B cell (primary cell): ENCODE data around the gene TMC6. TPM values are rescaled to one million over a fixed set of nuclear protein-coding genes. Genes with fewer than 3 reads are reported as not detected.

Experiments
- ATAC-seq: fragments of 200-7000 bp; cut with Tn5 transposase; one replicate; pipeline ENCODE4 v1.10.0; 2021; ENCODE audit warnings: low read depth, mild to moderate bottlenecking, moderate number of reproducible peaks, moderate library complexity
- CTCF ChIA-PET: fragments of 350-600 bp; sonication (Branson Sonifier 250); formaldehyde crosslinking; loops from one replicate; lab custom pipeline; 2021; ENCODE audit warnings: antibody characterized with exemption, inconsistent platforms; lab: Charles Lee
- POLR2A ChIA-PET: fragments of 350-600 bp; sonication (Branson Sonifier 250); formaldehyde crosslinking; loops from one replicate; lab custom pipeline; 2021; ENCODE audit warnings: antibody characterized with exemption; lab: Charles Lee
- DNase-seq: peaks from one replicate; pipeline ENCODE4 v3.0.0; 2013
- H2AFZ ChIP-seq: 2 replicates; pipeline ENCODE4 v1.6.1; 2012; ENCODE audit warnings: mild to moderate bottlenecking, low read depth, low read length; ENCODE audit not compliant: insufficient read depth, poor library complexity, severe bottlenecking
- H3K27ac ChIP-seq, 2 donors: 1 replicate in 1 of 2; 2 replicates in 1 of 2; pipeline ENCODE4 v1.5.1; 2012 to 2013; ENCODE audit warnings: low read length in 2 of 2, mild to moderate bottlenecking in 2 of 2, moderate library complexity in 1 of 2
- H3K27me3 ChIP-seq, 4 experiments: fragments of 200-600 bp in 1 of 4; sonication (generic) in 1 of 4; replicated peaks in 1 of 4; 1 replicate in 2 of 4; 2 replicates in 2 of 4; pipeline versions ENCODE4 v1.6.1 to v1.7.0; 2013 to 2016; ENCODE audit warnings: low read length in 3 of 4, mild to moderate bottlenecking in 2 of 4, mixed read lengths in 1 of 4, moderate library complexity in 1 of 4; ENCODE audit not compliant: insufficient read depth in 4 of 4, control insufficient read depth in 3 of 4; ENCODE audit errors: control extremely low read depth in 1 of 4
- H3K36me3 ChIP-seq, 2 experiments: replicated peaks in 1 of 2; 1 replicate in 1 of 2; 2 replicates in 1 of 2; pipeline versions ENCODE4 v1.6.1 to v1.7.1; 2013; ENCODE audit warnings: low read length in 1 of 2; ENCODE audit not compliant: insufficient read depth in 2 of 2, control insufficient read depth in 1 of 2; ENCODE audit errors: control extremely low read depth in 1 of 2, extremely low read depth in 1 of 2
- H3K4me1 ChIP-seq, 2 donors: fragments of 200-600 bp in 1 of 2; sonication (generic) in 1 of 2; 1 replicate in 1 of 2; 2 replicates in 1 of 2; pipeline versions ENCODE4 v1.5.1 to v1.6.1; 2013 to 2017; ENCODE audit warnings: low read length in 2 of 2; ENCODE audit not compliant: control insufficient read depth in 2 of 2, insufficient read depth in 2 of 2
- H3K4me2 ChIP-seq: replicated peaks from 2 replicates; pipeline ENCODE3; 2012; ENCODE audit warnings: mild to moderate bottlenecking, low read depth, low read length; ENCODE audit not compliant: poor library complexity, severe bottlenecking
- H3K4me3 ChIP-seq, 5 experiments: fragments of 200-600 bp in 1 of 5; sonication (generic) in 1 of 5; 1 replicate in 3 of 5; 2 replicates in 2 of 5; pipeline versions ENCODE4 v1.5.1 to v1.7.0; 2011 to 2016; ENCODE audit warnings: low read length in 4 of 5, mild to moderate bottlenecking in 4 of 5, low read depth in 2 of 5, control low read depth in 1 of 5, moderate library complexity in 1 of 5; ENCODE audit not compliant: insufficient read depth in 1 of 5; ENCODE audit errors: control extremely low read depth in 1 of 5, extremely low read depth in 1 of 5
- H3K79me2 ChIP-seq: fragments of 200-600 bp; sonication (generic); one replicate; pipeline ENCODE4 v1.6.0; 2016; ENCODE audit warnings: low read length; ENCODE audit not compliant: control insufficient read depth, insufficient read depth
- H3K9ac ChIP-seq: fragments of 200-600 bp; sonication (generic); 2 replicates; pipeline ENCODE4 v1.6.1; 2017; ENCODE audit warnings: mild to moderate bottlenecking, low read length, moderate library complexity
- H3K9me3 ChIP-seq, 3 donors: one replicate each; pipeline versions ENCODE4 v1.6.1 to v1.7.1; 2013; ENCODE audit warnings: low read length in 2 of 3; ENCODE audit not compliant: control insufficient read depth in 2 of 3, insufficient read depth in 1 of 3; ENCODE audit errors: control extremely low read depth in 1 of 3
- H4K20me1 ChIP-seq: 2 replicates; pipeline ENCODE4 v1.6.0; 2012; ENCODE audit warnings: mild to moderate bottlenecking, low read length; ENCODE audit not compliant: insufficient read depth, control insufficient read depth, poor library complexity, severe bottlenecking
- H3K27ac Mint-ChIP-seq: one replicate; pipeline ENCODE4 v1.8.0; 2021; ENCODE audit warnings: mixed read lengths
- H3K27me3 Mint-ChIP-seq: one replicate; pipeline ENCODE4 v1.8.0; 2021; ENCODE audit warnings: mixed read lengths
- H3K4me1 Mint-ChIP-seq: one replicate; pipeline ENCODE4 v1.8.0; 2021; ENCODE audit warnings: mixed read lengths
- H3K4me3 Mint-ChIP-seq: one replicate; pipeline ENCODE4 v1.8.0; 2021; ENCODE audit warnings: mixed read lengths
- H3K9me3 Mint-ChIP-seq: one replicate; pipeline ENCODE4 v1.8.0; 2022; ENCODE audit warnings: mixed read lengths; ENCODE audit not compliant: insufficient read depth
- EZH2 ChIP-seq: IDR thresholded peaks from 2 replicates; pipeline ENCODE4 v1.6.1; 2012; ENCODE audit warnings: borderline replicate concordance, low read depth, mild to moderate bottlenecking, moderate library complexity, low read length; ENCODE audit not compliant: insufficient read depth, poor library complexity, severe bottlenecking
- WGBS: methylation state at CpG from one replicate; pipeline ENCODE4 v1.1.5; 2013; ENCODE audit warnings: missing lambda C conversion rate; ENCODE audit not compliant: insufficient coverage; 5-methylcytosine and 5-hydroxymethylcytosine counted together
- intact Hi-C: fragments of 100-400 bp; cut with micrococcal nuclease; formaldehyde crosslinking; loops from one replicate; pipeline ENCODE4 v1.10.0; 2022
- polyA plus RNA-seq: library from polyadenylated mRNA; depleted of rRNA; stranded (reverse); fragments of >200 nt; gene quantifications from 2 replicates; pipeline ENCODE4 v1.2.3, GENCODE V29; 2012
- total RNA-seq, 2 donors: library from RNA; stranded (reverse); fragments of 120-200 nt in 1 of 2; gene quantifications; 1 replicate in 1 of 2; 2 replicates in 1 of 2; pipeline versions ENCODE4 v1.2.3 to v1.2.4, GENCODE V29; 2013 to 2022
- TF ChIP-seq, protein P1 (sequence below): fragments of 200-600 bp; IDR thresholded peaks from one replicate; pipeline ENCODE4 v1.8.0; 2022; ENCODE audit warnings: antibody characterized with exemption, mild to moderate bottlenecking

Gene TMC6
- total and polyA plus RNA-seq, 2 donors (not counting 1 experiment from before 2014, with no cell fraction given), result 374 to 891 TPM

DNA sequence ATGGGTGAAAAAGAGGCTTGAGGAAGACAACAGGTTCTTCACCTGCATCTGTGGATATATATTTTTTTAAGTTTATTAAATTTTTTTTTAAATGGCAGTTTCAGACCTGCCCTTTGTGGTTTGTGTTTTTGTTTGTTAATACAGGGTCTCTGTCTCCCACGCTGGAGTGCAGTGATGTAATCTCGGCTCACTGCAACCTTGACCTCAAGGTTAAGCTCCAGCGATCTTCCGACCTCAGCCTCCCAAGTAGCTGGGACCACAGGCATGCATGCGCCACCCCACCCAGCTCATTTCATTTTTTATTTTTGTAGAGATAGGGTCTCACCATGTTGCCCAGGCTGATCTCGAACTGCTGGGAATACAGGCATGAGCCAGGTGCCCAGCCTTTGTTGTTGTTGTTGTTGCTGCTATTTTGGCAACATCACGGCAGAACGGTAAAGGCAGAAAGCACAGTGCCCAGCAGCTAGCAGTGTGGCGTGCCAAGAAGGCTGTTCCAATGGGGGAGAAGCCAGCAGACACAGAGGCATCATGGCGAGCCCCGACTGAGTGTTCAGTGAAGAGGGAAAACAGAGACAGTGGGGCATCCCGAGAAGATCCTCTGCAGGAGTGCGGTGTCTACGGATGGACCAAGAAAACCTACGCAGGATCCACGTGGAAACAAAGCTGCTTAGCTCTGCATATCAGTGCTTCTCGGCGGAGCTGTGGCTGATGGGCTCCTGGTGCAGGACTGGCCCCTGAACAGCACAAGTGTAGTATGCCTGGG lies 19.6 kb downstream of the TMC6 start:
- intact Hi-C loops, result no loop called here
- ChIA-PET POLR2A (no interaction called here), CTCF (interaction anchor here (2.4 to 10.9 kb wide), 2 partner anchors 68 to 142 kb away, joined by 5 to 142 read pairs; no protein-coding TSS in a partner anchor)
- Histone ChIP-seq H2AFZ (no peak overlapping the region), H3K36me3 (peaks cover 2 to 73% of the 10 kb centered on the region in 2 experiments), H3K4me2 (no peak overlapping the region), H3K4me1 (peaks cover 12 to 18% of the 10 kb centered on the region in 2 donors), H3K4me3 (no peak overlapping the region), H3K9ac (no peak overlapping the region), H4K20me1 (peaks cover 68% of the 10 kb centered on the region), H3K79me2 (peaks cover 6% of the 10 kb centered on the region), H3K9me3 (no peaks in the 10 kb centered on the region), H3K27ac (no peak overlapping the region), H3K27me3 (no peaks in the 10 kb centered on the region)
- Mint-ChIP-seq H3K4me3 (no peak overlapping the region), H3K27ac (peak overlapping the region; percentile 26), H3K27me3 (no peaks in the 10 kb centered on the region), H3K9me3 (no peaks in the 10 kb centered on the region), H3K4me1 (peaks cover 18% of the 10 kb centered on the region)
- DNase-seq (no peak), ATAC-seq (no peak)
- 94% methylated on average over 15 of the region's 18 CpGs for WGBS
- no peak for TF ChIP-seq EZH2

DNA sequence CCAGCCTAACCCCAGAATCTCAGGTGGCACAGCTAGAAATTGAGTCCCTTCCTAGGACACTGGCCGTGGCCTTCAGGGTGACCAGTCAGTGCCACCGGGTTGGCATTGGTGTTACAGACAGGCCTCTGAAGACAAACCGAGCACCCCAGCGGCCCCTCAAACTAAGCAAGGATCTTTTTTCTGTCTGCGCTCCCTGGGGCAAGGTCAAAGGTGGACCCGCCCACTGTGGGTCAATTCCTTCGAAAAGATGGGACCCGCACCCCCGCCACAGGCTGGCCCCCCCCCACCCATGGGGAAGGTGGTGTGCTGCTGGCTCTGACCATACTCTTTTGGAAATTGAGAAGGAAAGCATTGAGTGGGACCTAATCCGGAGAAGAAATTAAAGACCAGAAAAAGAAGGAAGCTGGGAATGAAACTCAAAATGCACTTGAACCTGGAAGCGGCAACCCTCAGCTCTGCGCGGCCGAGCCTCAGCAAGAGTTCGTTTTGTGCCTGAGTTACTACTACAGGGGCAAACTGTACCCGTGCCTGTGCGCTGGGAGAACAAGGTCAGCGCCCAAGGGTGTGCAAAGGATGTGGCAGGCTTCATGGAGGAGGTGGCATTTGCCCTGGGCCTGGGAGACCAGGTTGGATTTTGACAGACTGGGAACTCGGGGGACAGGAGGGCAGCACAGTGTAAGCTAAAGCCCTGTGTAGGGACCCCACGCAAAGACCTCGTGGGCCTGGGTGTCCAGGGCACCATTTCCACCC lies 20.4 kb downstream of the TMC6 start:
- H3K36me3 ChIP-seq, result peaks cover 2 to 73% of the 10 kb centered on the region in 2 experiments
- POLR2A ChIA-PET, result no interaction called here
- H3K79me2 ChIP-seq, result peaks cover 4% of the 10 kb centered on the region
- H3K9me3 Mint-ChIP-seq, result no peaks in the 10 kb centered on the region
- H3K27me3 ChIP-seq, result no peaks in the 10 kb centered on the region
- 97% methylated on average over 17 of the region's 21 CpGs for whole genome bisulfite sequencing
- H3K27ac ChIP-seq, result no peak overlapping the region
- TF ChIP-seq EZH2, result no peak
- TF ChIP-seq, protein P1, sequence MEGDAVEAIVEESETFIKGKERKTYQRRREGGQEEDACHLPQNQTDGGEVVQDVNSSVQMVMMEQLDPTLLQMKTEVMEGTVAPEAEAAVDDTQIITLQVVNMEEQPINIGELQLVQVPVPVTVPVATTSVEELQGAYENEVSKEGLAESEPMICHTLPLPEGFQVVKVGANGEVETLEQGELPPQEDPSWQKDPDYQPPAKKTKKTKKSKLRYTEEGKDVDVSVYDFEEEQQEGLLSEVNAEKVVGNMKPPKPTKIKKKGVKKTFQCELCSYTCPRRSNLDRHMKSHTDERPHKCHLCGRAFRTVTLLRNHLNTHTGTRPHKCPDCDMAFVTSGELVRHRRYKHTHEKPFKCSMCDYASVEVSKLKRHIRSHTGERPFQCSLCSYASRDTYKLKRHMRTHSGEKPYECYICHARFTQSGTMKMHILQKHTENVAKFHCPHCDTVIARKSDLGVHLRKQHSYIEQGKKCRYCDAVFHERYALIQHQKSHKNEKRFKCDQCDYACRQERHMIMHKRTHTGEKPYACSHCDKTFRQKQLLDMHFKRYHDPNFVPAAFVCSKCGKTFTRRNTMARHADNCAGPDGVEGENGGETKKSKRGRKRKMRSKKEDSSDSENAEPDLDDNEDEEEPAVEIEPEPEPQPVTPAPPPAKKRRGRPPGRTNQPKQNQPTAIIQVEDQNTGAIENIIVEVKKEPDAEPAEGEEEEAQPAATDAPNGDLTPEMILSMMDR, result no peak
- no peak overlapping the region for H3K4me3 Mint-ChIP-seq
- no peak overlapping the region for H3K9ac ChIP-seq
- no peaks in the 10 kb centered on the region for H3K27me3 Mint-ChIP-seq
- H3K4me1 Mint-ChIP-seq, result peaks cover 11% of the 10 kb centered on the region
- no peak overlapping the region for H2AFZ ChIP-seq
- peaks cover 62% of the 10 kb centered on the region for H4K20me1 ChIP-seq
- H3K4me3 ChIP-seq, result no peak overlapping the region
- intact Hi-C loops, result no loop called here
- ATAC-seq (no peak), DNase-seq (no peak)
- no peaks in the 10 kb centered on the region for H3K9me3 ChIP-seq
- peak overlapping the region; percentile 26 for H3K27ac Mint-ChIP-seq
- CTCF ChIA-PET, result interaction anchor here (2.4 to 10.9 kb wide), 2 partner anchors 69 to 143 kb away, joined by 5 to 142 read pairs; no protein-coding TSS in a partner anchor
- H3K4me2 ChIP-seq, result no peak overlapping the region
- H3K4me1 ChIP-seq, result peaks cover 8 to 10% of the 10 kb centered on the region in 2 donors
